VCaP (cell line): ENCODE results near the gene NPSR1.

Source experiments
- H3K27ac ChIP-seq: fragments of 450-650 bp; 2 replicates; pipeline ENCODE4 v1.5.1; 2017
- TF ChIP-seq, protein P1 (sequence below): fragments of 450-650 bp; conservative IDR thresholded peaks from 2 replicates; pipeline ENCODE4 v1.5.1; 2017; ENCODE audit warnings: mild to moderate bottlenecking, moderate library complexity

The NPSR1 gene

DNA sequence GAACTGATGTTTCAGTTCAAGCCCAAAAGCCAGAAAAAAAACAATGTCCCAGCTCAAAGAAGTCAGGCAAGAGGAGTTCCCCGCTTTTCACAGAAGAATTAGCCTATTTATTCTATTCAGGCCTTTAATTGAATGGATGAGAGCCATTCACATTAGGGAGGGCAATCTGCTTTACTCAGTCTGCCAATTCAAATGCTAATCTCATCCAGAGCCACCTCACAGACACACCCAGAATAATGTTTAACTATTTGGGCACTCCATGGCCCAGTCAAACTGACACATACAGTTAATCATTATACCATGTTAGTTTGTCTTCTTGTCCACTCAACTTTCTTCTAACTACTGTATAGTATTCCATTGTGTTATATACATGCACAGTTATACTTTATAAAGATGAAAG, 2.6 kb upstream of the NPSR1 start:
- no peak overlapping the region for H3K27ac ChIP-seq
- TF ChIP-seq, protein P1, sequence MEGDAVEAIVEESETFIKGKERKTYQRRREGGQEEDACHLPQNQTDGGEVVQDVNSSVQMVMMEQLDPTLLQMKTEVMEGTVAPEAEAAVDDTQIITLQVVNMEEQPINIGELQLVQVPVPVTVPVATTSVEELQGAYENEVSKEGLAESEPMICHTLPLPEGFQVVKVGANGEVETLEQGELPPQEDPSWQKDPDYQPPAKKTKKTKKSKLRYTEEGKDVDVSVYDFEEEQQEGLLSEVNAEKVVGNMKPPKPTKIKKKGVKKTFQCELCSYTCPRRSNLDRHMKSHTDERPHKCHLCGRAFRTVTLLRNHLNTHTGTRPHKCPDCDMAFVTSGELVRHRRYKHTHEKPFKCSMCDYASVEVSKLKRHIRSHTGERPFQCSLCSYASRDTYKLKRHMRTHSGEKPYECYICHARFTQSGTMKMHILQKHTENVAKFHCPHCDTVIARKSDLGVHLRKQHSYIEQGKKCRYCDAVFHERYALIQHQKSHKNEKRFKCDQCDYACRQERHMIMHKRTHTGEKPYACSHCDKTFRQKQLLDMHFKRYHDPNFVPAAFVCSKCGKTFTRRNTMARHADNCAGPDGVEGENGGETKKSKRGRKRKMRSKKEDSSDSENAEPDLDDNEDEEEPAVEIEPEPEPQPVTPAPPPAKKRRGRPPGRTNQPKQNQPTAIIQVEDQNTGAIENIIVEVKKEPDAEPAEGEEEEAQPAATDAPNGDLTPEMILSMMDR = no peak

DNA sequence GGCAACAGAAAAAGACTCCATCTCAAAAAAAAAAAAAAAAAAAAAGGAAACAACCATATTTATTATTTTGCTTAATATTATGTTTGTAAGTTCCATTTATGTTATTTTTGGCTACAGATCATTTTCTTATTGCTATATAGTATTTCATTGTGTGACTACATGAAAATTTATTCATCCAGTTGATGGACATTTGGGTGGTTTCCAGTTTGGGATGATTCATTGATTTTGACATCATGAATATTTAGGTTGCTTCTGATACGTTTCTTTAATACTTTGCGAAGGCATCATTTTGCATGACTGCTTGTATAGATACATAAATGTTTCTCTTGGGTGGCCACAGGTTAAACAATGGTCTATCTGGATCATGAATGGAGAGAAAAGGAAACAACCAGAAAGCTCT, 2.0 kb upstream of the NPSR1 start:
- H3K27ac ChIP-seq = no peak overlapping the region
- TF ChIP-seq, protein P1 = no peak

DNA sequence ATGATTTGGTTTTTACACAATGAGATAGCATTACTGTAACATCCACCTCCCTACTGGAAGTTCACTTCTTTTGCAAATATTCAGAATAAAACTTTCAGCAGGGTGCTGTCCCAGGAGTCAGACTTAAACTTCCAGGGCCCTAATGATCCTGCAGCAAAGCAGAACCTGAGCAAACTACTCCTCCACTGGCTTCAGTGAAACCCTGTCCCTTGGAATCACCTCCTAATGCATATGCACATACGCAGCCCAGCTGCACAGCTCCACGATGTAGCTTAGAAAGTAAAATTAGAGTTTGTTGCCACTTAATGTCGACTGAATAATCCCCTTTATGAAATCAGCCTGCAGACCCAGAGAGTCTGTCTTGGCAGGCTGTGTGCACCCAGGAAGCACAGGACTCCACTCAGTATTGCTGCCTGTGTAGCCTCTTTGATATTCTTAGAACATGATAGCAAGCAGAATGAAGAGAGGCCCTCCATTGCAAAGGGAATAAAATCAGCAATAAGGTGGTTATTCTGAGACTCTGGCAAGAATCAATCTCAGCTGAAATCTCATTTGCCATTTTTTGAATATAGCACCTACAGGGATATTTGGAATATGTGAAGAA, 1.6 kb downstream of the NPSR1 start:
- TF ChIP-seq, protein P1 = no peak
- H3K27ac ChIP-seq = no peak overlapping the region

DNA sequence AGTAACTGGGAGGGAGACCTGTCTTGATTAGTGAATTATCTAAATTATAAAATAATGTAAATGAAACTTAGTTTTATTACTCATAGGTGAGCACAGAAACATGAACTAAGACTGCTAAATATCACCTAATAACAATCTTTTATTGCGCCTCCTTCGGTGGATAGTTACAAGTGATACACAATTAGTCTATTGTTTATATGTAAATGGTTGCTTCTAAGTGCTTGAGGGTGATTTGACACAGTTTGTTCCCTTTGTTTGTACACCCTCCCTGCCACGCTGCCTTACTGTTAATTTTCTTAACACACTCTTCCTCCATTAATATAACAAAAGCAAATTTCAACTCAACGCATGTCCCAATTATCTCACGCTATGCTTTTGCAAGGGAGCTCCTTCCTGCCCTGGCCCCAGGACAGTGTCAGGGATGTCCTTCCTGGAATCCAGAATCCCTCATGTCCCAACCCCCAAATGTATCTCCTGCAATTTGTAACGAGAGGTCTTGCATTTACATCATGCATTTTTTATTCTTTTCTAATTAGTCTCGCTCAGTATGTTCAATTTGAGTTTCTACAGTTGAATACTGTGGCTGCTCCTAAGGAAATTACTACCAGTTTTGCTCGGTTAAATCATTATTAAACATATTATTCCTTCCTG, 4.2 kb downstream of the NPSR1 start:
- TF ChIP-seq, protein P1 = no peak
- no peak overlapping the region for H3K27ac ChIP-seq

DNA sequence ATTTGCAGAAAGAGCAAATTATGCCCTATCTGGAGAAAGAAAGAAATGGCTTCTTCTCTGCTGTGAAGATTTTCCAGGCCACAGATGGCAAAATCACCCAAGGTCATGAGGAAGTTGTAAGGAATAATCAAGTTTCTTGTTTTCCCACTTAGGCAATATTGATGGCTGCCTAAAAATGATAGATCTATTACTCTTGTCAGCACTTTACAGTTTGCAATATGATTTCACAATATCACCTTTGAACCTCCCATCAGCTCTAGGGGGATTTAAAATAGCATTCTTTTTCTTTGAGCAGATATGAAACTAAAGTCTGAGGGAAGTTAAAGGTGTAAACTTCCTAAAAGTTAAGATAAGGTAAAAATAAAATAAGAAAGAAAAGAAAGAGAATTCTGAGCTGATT, 6.7 kb downstream of the NPSR1 start:
- TF ChIP-seq, protein P1 = no peak
- H3K27ac ChIP-seq = no peak overlapping the region

DNA sequence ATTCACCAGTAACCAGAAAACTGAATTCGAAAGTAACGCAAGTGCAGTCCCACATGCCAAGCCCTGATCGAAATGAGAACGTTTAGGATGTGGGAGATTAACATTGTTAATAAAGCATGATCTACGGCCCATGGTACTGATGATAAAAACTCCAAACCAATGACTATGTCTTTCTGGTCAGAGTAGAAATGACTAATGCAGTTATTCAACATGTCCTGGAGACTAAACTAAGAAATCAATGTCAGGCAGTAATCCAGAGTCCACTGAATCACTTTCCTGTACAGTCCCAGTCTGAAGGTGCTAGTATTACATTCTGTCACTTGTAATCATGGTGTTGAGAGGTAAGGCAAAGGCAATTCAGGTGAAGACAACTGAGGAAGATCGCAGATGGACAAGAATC, 14.4 kb downstream of the NPSR1 start:
- TF ChIP-seq, protein P1 = no peak
- H3K27ac ChIP-seq = no peak overlapping the region

DNA sequence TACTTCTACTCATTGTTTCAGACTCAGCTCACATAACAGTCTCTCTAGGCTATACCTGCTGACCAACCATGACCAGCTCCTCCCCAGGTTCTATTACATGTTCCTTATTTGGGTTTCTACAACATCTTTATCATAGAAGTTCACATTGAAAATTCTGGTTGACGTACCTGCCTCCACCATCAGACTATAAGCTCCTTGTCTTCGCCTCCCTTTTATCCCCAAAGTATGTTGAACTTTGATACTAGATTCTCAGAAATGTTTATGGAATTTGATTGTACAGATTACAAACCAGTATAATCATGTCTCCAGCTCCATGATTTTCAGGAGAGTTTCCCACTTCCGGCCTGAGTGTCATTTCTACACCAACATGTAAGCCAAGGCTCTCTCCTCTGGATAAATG, 15.0 kb downstream of the NPSR1 start:
- TF ChIP-seq, protein P1 = no peak
- H3K27ac ChIP-seq = no peak overlapping the region
